ENCODE measurements around the gene PLXNA2. TPM values are rescaled to one million over a fixed set of nuclear protein-coding genes. Genes with fewer than 3 reads are reported as not detected.

Gene PLXNA2
- total RNA-seq, 6 experiments from 2014 or later: 20.9 to 29.9 (median 28.1) TPM

DNA sequence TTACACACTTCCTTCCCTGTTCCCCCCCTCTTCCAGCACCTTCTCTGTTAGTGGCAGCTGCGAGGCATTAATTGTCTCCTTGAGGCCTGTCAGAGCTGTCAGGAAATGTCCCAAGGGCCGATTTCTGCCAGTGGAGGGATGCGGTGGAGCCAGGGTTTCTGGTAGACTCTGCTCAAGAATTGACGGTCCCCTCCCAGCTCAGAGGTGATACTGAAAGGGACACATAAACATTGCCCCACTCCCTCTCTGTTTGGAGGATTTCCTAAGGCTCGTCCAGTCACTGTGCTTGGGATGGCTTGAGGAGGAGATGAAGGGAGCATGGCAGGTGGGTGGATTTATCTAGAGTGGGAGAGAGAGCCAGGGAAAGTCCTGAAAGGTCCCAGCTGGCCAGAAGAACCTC is 271.8 kb downstream of the PLXNA2 start:
- TF ChIP-seq, protein P1, sequence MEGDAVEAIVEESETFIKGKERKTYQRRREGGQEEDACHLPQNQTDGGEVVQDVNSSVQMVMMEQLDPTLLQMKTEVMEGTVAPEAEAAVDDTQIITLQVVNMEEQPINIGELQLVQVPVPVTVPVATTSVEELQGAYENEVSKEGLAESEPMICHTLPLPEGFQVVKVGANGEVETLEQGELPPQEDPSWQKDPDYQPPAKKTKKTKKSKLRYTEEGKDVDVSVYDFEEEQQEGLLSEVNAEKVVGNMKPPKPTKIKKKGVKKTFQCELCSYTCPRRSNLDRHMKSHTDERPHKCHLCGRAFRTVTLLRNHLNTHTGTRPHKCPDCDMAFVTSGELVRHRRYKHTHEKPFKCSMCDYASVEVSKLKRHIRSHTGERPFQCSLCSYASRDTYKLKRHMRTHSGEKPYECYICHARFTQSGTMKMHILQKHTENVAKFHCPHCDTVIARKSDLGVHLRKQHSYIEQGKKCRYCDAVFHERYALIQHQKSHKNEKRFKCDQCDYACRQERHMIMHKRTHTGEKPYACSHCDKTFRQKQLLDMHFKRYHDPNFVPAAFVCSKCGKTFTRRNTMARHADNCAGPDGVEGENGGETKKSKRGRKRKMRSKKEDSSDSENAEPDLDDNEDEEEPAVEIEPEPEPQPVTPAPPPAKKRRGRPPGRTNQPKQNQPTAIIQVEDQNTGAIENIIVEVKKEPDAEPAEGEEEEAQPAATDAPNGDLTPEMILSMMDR (IDR thresholded peaks at IDR 0.05): no peak
- H3K9me3 Mint-ChIP-seq: no peaks in the 10 kb centered on the region
- no peaks in the 10 kb centered on the region for H3K36me3 Mint-ChIP-seq (ENCODE audit: low read depth)
- H3K27ac Mint-ChIP-seq: no peak overlapping the region
- peaks cover 21% of the 10 kb centered on the region for H3K4me1 Mint-ChIP-seq (ENCODE audit: low read depth)
- no peak overlapping the region for H3K4me3 Mint-ChIP-seq
- peaks cover 19% of the 10 kb centered on the region for H3K27me3 Mint-ChIP-seq (ENCODE audit: insufficient read depth)
- DNase-seq: no peak
